A549 treated with AZD9567 at 1 μM for 4 hours (cell line): ENCODE measurements around the gene CCDC66. TPM values are rescaled to one million over a fixed set of nuclear protein-coding genes. Genes with fewer than 3 reads are reported as not detected.

Experiments used
- total RNA-seq: library from RNA; stranded (reverse); fragments of 200-300 nt; extraction: Qiagen RNA extraction; gene quantifications from 5 replicates; pipeline ENCODE4 v1.2.3, GENCODE V29; 2022; ENCODE audit not compliant: insufficient read depth

CCDC66 gene
- 4.3 to 7.9 TPM (median 5.8 TPM) in 5 replicates for total RNA-seq

DNA sequence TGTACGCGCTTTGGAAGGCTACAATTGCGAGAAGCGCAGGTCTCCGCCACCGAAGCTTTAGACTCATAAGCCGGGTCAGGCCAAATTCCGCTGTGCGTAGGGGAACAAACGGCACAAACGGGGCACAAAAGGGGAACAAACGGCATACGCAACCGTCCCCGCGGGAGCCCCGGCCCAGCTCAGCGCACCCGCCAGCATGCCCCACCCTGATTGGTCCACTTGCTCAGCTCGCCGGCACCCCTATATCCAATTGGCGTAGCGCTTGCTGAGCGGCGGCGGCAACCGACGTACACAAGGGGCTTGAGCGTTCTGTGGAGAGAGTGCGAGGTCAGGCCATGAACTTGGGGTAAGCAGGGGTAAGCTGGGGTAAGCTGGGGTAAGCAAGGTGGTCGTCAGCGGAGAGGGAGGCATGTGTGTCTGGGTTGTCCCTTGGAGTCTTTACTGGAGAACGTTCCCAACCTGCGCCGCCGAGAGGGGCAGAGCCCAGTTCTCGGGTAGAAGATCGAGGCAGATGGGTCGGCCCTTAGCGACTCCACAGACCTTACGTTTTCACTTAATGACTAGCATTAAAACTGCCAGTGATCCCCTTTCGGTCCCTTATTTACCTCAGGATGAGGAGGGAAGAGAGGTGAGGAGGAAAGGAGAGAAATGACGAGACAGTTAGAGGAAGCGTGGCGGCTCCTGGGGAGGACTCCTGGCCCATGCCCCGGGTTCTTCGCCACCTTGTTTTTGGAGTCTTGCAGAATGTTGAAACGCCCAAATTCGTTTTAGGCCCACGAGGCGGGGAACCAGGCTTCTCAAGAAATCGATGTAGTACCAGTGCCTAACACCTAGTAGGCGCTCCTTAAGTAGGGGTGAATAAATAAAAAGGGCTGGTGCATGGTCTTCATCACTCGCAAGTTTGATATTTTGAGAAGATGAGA is at the start of gene CCDC66:
TSS of gene CCDC66 (plus strand) at position 268 of the 923 bp plus-strand sequence. CDS start at position 336, 68 bp downstream.

Other genes with a start within 250 kb of the CCDC66 start
- gene ERC2, start 88.7 kb upstream of the CCDC66 start, total RNA-seq: 0.09 to 0.38 TPM (median 0.33 TPM) in 3 of 5 replicates, not detected in the others
- 15.8 to 32.7 TPM (median 18.6 TPM) in 5 replicates for gene TASOR, start 126.1 kb downstream of the CCDC66 start, total RNA-seq
- 6.6 to 10.3 TPM (median 8.2 TPM) in 5 replicates for gene ARHGEF3, start 244.8 kb downstream of the CCDC66 start, total RNA-seq